ENCODE results near the gene CTBP2. TPM values are rescaled to one million over a fixed set of nuclear protein-coding genes. Genes with fewer than 3 reads are reported as not detected.

CTBP2 gene
- total and polyA plus RNA-seq, 4 donors = 3.4 to 59.2 (median 5.5) TPM

DNA sequence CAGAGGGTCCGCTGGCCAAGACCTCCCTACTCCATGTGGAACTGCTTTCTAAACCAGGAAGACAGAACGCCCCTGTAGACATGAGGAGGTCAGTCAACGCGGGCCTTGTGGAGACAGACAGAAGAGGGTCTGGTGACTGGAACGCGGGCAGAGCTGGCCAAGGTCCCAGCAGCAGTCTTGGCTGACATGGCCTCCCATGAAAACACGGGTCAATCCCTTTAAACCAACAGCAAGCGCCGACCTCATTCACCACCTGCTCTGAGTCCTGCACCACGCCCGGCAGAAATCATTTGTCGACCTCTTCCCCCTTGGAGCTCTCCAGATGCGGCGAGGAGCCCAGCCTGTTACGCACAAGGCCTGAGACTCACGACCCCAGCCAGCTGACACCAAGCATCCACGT lies 140.0 kb downstream of the CTBP2 start:
- DNase-seq (ENCODE audit: low spot score) = no peak
- 88% methylated on average over 17 of the region's 17 CpGs for WGBS
- H3K27ac ChIP-seq (ENCODE audit: low read depth in 1 of 2, low read length in 2 of 2) = no peak overlapping the region

GRCh38 chr10:125018576-125019143 lies 141.7 kb downstream of the CTBP2 start:
- no peak for DNase-seq (ENCODE audit: low spot score)
- H3K36me3 ChIP-seq (ENCODE audit: control insufficient read depth in 4 of 4, insufficient read depth in 3 of 4, low read depth in 1 of 4, low read length in 3 of 4) = no peaks in the 10 kb centered on the region
- no peak overlapping the region for H3K4me3 ChIP-seq (ENCODE audit: low read depth in 1 of 3, low read length in 3 of 3)
- 88% methylated on average over 9 of the region's 9 CpGs for WGBS
- no peak overlapping the region for H3K9ac ChIP-seq (ENCODE audit: low read depth in 1 of 2, low read length in 2 of 2)
- H3K27ac ChIP-seq (ENCODE audit: low read depth in 1 of 2, low read length in 2 of 2) = no peak overlapping the region
- peaks cover 3 to 13% (median 8%) of the 10 kb centered on the region in 4 donors for H3K4me1 ChIP-seq (ENCODE audit: control insufficient read depth in 4 of 4, insufficient read depth in 4 of 4, low read length in 3 of 4)
- H3K27me3 ChIP-seq (ENCODE audit: control insufficient read depth in 4 of 4, insufficient read depth in 4 of 4, low read length in 3 of 4) = no peaks in the 10 kb centered on the region
- peaks cover 0 to 2% (median 0%) of the 10 kb centered on the region in 4 donors for H3K9me3 ChIP-seq (ENCODE audit: control insufficient read depth in 4 of 4, low read length in 3 of 4)
- no peak for TF ChIP-seq GABPA (IDR thresholded peaks at IDR 0.05 in 1 of 2, conservative IDR thresholded peaks at IDR 0.05 in 1 of 2)
- TF ChIP-seq, protein P1, sequence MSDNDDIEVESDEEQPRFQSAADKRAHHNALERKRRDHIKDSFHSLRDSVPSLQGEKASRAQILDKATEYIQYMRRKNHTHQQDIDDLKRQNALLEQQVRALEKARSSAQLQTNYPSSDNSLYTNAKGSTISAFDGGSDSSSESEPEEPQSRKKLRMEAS (IDR thresholded peaks at IDR 0.05) = no peak
- no peak for TF ChIP-seq HNF4G (IDR thresholded peaks at IDR 0.05)
- TF ChIP-seq HNF4A (conservative IDR thresholded peaks at IDR 0.05) = no peak
- TF ChIP-seq RXRA (IDR thresholded peaks at IDR 0.05) = no peak
- no peak for TF ChIP-seq TAF1 (conservative IDR thresholded peaks at IDR 0.05)
- no peak for TF ChIP-seq FOXA2 (IDR thresholded peaks at IDR 0.05)
- TF ChIP-seq JUND (IDR thresholded peaks at IDR 0.05) = no peak
- no peak for TF ChIP-seq NR2F2 (IDR thresholded peaks at IDR 0.05)
- TF ChIP-seq CTCF (IDR thresholded peaks at IDR 0.05; ENCODE audit: low read depth, low read length, missing input control) = no peak
- TF ChIP-seq, protein P2, sequence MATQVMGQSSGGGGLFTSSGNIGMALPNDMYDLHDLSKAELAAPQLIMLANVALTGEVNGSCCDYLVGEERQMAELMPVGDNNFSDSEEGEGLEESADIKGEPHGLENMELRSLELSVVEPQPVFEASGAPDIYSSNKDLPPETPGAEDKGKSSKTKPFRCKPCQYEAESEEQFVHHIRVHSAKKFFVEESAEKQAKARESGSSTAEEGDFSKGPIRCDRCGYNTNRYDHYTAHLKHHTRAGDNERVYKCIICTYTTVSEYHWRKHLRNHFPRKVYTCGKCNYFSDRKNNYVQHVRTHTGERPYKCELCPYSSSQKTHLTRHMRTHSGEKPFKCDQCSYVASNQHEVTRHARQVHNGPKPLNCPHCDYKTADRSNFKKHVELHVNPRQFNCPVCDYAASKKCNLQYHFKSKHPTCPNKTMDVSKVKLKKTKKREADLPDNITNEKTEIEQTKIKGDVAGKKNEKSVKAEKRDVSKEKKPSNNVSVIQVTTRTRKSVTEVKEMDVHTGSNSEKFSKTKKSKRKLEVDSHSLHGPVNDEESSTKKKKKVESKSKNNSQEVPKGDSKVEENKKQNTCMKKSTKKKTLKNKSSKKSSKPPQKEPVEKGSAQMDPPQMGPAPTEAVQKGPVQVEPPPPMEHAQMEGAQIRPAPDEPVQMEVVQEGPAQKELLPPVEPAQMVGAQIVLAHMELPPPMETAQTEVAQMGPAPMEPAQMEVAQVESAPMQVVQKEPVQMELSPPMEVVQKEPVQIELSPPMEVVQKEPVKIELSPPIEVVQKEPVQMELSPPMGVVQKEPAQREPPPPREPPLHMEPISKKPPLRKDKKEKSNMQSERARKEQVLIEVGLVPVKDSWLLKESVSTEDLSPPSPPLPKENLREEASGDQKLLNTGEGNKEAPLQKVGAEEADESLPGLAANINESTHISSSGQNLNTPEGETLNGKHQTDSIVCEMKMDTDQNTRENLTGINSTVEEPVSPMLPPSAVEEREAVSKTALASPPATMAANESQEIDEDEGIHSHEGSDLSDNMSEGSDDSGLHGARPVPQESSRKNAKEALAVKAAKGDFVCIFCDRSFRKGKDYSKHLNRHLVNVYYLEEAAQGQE (IDR thresholded peaks at IDR 0.05) = no peak
- no peak for TF ChIP-seq EGR1 (IDR thresholded peaks at IDR 0.05; ENCODE audit: low read depth in 2 of 2)
- TF ChIP-seq YY1 (IDR thresholded peaks at IDR 0.05) = no peak
- no peak for TF ChIP-seq FOXA1 (IDR thresholded peaks at IDR 0.05)
- TF ChIP-seq ATF3 (IDR thresholded peaks at IDR 0.05) = no peak
- TF ChIP-seq RAD21 (IDR thresholded peaks at IDR 0.05) = no peak

More for the DNA sequence above, 140.0 kb downstream of the CTBP2 start:
- Histone ChIP-seq H3K4me3 (ENCODE audit: low read depth in 1 of 3, low read length in 3 of 3) (no peak overlapping the region), H3K27me3 (ENCODE audit: control insufficient read depth in 4 of 4, insufficient read depth in 4 of 4, low read length in 3 of 4) (no peaks in the 10 kb centered on the region), H3K4me1 (ENCODE audit: control insufficient read depth in 4 of 4, insufficient read depth in 4 of 4, low read length in 3 of 4) (peaks cover 4 to 28% (median 19%) of the 10 kb centered on the region in 4 donors), H3K9ac (ENCODE audit: low read depth in 1 of 2, low read length in 2 of 2) (no peak overlapping the region), H3K36me3 (ENCODE audit: control insufficient read depth in 4 of 4, insufficient read depth in 3 of 4, low read depth in 1 of 4, low read length in 3 of 4) (no peaks in the 10 kb centered on the region), H3K9me3 (ENCODE audit: control insufficient read depth in 4 of 4, low read length in 3 of 4) (peaks cover 0 to 2% (median 0%) of the 10 kb centered on the region in 4 donors)
- no peak for TF ChIP-seq ATF3 (IDR thresholded peaks at IDR 0.05)
- no peak for TF ChIP-seq FOXA1 (IDR thresholded peaks at IDR 0.05)
- TF ChIP-seq, protein P2 (IDR thresholded peaks at IDR 0.05) = no peak
- TF ChIP-seq HNF4G (IDR thresholded peaks at IDR 0.05) = no peak
- TF ChIP-seq YY1 (IDR thresholded peaks at IDR 0.05) = no peak
- TF ChIP-seq NR2F2 (IDR thresholded peaks at IDR 0.05) = no peak
- no peak for TF ChIP-seq RXRA (IDR thresholded peaks at IDR 0.05)
